ENCODE data around the gene ANGPT4. TPM values are rescaled to one million over a fixed set of nuclear protein-coding genes. Genes with fewer than 3 reads are reported as not detected.
A peak's percentile ranks its signal among the peaks of the same experiment; 100 is the strongest.

ANGPT4 gene
- total and polyA plus RNA-seq, 2 of the 13 experiments (the other 11 are each of a cell fraction or from before 2014, with no cell fraction given), result not detected

DNA sequence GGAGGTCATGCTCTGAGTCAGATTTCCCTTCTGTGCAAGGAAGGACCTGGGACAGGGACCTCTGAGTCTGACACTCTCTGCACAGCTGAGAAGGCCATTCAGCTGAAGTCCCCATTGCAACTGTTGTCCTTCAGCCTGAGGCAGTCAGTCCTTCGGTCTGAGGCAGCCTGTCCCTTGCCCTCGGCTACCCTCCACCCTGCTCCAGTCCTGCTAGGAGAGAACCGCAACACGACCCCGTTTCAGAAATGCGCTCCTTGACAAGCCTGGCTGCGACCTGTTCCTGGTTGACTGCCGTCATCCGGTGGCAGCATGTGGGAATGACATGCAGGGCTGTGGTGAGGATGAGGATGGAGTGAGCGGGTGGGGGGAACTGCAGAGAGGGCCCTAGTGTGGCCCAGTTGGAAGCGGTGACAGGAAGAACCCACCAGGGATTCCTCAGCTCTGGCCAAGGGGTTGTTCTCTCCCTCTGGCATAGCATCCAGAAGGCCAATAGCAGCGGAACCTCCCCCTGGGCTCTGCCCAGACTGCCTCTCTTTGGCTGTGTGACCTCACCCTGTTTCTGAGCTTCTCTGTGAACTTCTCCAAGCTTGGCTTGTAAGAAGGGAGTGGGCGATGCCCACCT lies 40.3 kb upstream of the ANGPT4 start (continued):
- TF ChIP-seq, protein P1, sequence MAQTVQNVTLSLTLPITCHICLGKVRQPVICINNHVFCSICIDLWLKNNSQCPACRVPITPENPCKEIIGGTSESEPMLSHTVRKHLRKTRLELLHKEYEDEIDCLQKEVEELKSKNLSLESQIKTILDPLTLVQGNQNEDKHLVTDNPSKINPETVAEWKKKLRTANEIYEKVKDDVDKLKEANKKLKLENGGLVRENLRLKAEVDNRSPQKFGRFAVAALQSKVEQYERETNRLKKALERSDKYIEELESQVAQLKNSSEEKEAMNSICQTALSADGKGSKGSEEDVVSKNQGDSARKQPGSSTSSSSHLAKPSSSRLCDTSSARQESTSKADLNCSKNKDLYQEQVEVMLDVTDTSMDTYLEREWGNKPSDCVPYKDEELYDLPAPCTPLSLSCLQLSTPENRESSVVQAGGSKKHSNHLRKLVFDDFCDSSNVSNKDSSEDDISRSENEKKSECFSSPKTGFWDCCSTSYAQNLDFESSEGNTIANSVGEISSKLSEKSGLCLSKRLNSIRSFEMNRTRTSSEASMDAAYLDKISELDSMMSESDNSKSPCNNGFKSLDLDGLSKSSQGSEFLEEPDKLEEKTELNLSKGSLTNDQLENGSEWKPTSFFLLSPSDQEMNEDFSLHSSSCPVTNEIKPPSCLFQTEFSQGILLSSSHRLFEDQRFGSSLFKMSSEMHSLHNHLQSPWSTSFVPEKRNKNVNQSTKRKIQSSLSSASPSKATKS (CRISPR knock-in tag; IDR thresholded peaks at IDR 0.05), result no peak
- no peak for TF ChIP-seq RCOR2 (CRISPR knock-in tag; IDR thresholded peaks at IDR 0.05)
- no peak for TF ChIP-seq EZH2 (conservative IDR thresholded peaks at IDR 0.05; ENCODE audit: low read depth, low read length)
- TF ChIP-seq ZNF556 (CRISPR knock-in tag; IDR thresholded peaks at IDR 0.05; ENCODE audit: borderline replicate concordance), result peak; percentile 35; the same call in 1 of the 2 replicates
- TF ChIP-seq ZNF552 (CRISPR knock-in tag; IDR thresholded peaks at IDR 0.05; ENCODE audit: borderline replicate concordance), result no peak
- TF ChIP-seq, protein P2, sequence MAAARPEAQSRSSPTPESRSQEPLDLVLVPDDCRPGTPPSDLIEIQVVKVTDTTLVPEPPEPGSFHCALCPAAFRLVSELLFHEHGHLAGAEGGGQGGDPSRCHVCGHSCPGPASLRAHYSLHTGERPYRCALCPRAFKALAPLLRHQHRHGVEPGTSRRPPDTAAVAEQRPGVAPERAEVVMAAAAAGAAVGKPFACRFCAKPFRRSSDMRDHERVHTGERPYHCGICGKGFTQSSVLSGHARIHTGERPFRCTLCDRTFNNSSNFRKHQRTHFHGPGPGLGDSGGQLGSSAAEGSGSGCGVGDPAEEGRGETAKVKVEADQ (CRISPR knock-in tag; IDR thresholded peaks at IDR 0.05; ENCODE audit: borderline replicate concordance), result no peak
- TF ChIP-seq DPF2 (CRISPR knock-in tag; IDR thresholded peaks at IDR 0.05; ENCODE audit: borderline replicate concordance, low read depth), result 0 out of 2 replicates have a peak, but pooled peaks have one; percentile 34
- TF ChIP-seq TOPORS (CRISPR knock-in tag; IDR thresholded peaks at IDR 0.05), result no peak
- TF ChIP-seq, protein P3, sequence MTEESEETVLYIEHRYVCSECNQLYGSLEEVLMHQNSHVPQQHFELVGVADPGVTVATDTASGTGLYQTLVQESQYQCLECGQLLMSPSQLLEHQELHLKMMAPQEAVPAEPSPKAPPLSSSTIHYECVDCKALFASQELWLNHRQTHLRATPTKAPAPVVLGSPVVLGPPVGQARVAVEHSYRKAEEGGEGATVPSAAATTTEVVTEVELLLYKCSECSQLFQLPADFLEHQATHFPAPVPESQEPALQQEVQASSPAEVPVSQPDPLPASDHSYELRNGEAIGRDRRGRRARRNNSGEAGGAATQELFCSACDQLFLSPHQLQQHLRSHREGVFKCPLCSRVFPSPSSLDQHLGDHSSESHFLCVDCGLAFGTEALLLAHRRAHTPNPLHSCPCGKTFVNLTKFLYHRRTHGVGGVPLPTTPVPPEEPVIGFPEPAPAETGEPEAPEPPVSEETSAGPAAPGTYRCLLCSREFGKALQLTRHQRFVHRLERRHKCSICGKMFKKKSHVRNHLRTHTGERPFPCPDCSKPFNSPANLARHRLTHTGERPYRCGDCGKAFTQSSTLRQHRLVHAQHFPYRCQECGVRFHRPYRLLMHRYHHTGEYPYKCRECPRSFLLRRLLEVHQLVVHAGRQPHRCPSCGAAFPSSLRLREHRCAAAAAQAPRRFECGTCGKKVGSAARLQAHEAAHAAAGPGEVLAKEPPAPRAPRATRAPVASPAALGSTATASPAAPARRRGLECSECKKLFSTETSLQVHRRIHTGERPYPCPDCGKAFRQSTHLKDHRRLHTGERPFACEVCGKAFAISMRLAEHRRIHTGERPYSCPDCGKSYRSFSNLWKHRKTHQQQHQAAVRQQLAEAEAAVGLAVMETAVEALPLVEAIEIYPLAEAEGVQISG (CRISPR knock-in tag; IDR thresholded peaks at IDR 0.05), result no peak; the same call in none of the 2 replicates
- 0 out of 2 replicates have a peak, but pooled peaks have one; percentile 22 for TF ChIP-seq ZNF749 (CRISPR knock-in tag; IDR thresholded peaks at IDR 0.05; ENCODE audit: borderline replicate concordance)
- no peak for TF ChIP-seq MLLT10 (CRISPR knock-in tag; IDR thresholded peaks at IDR 0.05)
- TF ChIP-seq, protein P4, sequence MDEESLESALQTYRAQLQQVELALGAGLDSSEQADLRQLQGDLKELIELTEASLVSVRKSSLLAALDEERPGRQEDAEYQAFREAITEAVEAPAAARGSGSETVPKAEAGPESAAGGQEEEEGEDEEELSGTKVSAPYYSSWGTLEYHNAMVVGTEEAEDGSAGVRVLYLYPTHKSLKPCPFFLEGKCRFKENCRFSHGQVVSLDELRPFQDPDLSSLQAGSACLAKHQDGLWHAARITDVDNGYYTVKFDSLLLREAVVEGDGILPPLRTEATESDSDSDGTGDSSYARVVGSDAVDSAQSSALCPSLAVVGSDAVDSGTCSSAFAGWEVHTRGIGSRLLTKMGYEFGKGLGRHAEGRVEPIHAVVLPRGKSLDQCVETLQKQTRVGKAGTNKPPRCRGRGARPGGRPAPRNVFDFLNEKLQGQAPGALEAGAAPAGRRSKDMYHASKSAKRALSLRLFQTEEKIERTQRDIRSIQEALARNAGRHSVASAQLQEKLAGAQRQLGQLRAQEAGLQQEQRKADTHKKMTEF (CRISPR knock-in tag; IDR thresholded peaks at IDR 0.05), result 0 out of 2 replicates have a peak, but pooled peaks have one; percentile 20
- no peak for TF ChIP-seq ZSCAN12 (CRISPR knock-in tag; IDR thresholded peaks at IDR 0.05)
- no peak for TF ChIP-seq GLI4 (CRISPR knock-in tag; IDR thresholded peaks at IDR 0.05; ENCODE audit: borderline replicate concordance)
- no peak for TF ChIP-seq ZFP37 (CRISPR knock-in tag; IDR thresholded peaks at IDR 0.05; ENCODE audit: borderline replicate concordance)
